Measurements from ENCODE around the gene TTLL8. TPM values are rescaled to one million over a fixed set of nuclear protein-coding genes. Genes with fewer than 3 reads are reported as not detected.

TTLL8 gene
- total RNA-seq, 1 experiment from 2014 or later: not detected

- DNase-seq (ENCODE audit: low read depth, low spot score): no peak
- no peaks in the 10 kb centered on the region for H3K27me3 ChIP-seq (ENCODE audit: insufficient read depth, low read length)
- ATAC-seq: no peak
- no peaks in the 10 kb centered on the region for H3K79me2 ChIP-seq (ENCODE audit: insufficient read depth, low read length)
- BruUV-seq (replicated peaks): no TSS peak
- ChIA-PET RAD21 (ENCODE audit: low non-redundant PET in 1 of 2, low total read pairs in 2 of 2, uncharacterized antibody in 2 of 2, unreplicated experiment in 2 of 2) (no interaction called here), POLR2A (no interaction called here), CTCF (no interaction called here)
- no peaks in the 10 kb centered on the region for H3K9me2 ChIP-seq (ENCODE audit: insufficient read depth)
- H2AFZ ChIP-seq (ENCODE audit: low read depth, low read length, poor library complexity, severe bottlenecking): no peak overlapping the region
- H3K4me3 ChIP-seq (replicated peaks in 1 of 2; ENCODE audit: low read depth in 1 of 2, low read length in 2 of 2): no peak overlapping the region
- no peak overlapping the region for H3K9ac ChIP-seq (ENCODE audit: low read length)
- intact Hi-C loops (cut with micrococcal nuclease): no loop called here
- H3K4me2 ChIP-seq (ENCODE audit: low read length): no peak overlapping the region
- H3K27ac ChIP-seq (ENCODE audit: low read depth, low read length): no peak overlapping the region
- no peaks in the 10 kb centered on the region for H3K4me1 ChIP-seq (ENCODE audit: control insufficient read depth in 1 of 2, insufficient read depth in 2 of 2, low read length in 2 of 2)
- TF ChIP-seq YY1 (IDR thresholded peaks at IDR 0.05; ENCODE audit: extremely low read depth, insufficient replicate concordance, low read depth, low read length): no peak
- no peak for TF ChIP-seq JUND (IDR thresholded peaks at IDR 0.05)
- no peak for TF ChIP-seq ZNF274 (IDR thresholded peaks at IDR 0.05; ENCODE audit: low read depth, low read length)
- no peak for TF ChIP-seq FOSL1 (IDR thresholded peaks at IDR 0.05; ENCODE audit: low read depth)
- TF ChIP-seq CEBPB (IDR thresholded peaks at IDR 0.05; ENCODE audit: low read depth): no peak
- TF ChIP-seq RAD21 (IDR thresholded peaks at IDR 0.05; ENCODE audit: low read depth): no peak
- no peak for TF ChIP-seq EZH2 (IDR thresholded peaks at IDR 0.05)
- TF ChIP-seq ZBTB33 (IDR thresholded peaks at IDR 0.05; ENCODE audit: extremely low read depth, insufficient replicate concordance, low read length): no peak
- TF ChIP-seq, protein P1, sequence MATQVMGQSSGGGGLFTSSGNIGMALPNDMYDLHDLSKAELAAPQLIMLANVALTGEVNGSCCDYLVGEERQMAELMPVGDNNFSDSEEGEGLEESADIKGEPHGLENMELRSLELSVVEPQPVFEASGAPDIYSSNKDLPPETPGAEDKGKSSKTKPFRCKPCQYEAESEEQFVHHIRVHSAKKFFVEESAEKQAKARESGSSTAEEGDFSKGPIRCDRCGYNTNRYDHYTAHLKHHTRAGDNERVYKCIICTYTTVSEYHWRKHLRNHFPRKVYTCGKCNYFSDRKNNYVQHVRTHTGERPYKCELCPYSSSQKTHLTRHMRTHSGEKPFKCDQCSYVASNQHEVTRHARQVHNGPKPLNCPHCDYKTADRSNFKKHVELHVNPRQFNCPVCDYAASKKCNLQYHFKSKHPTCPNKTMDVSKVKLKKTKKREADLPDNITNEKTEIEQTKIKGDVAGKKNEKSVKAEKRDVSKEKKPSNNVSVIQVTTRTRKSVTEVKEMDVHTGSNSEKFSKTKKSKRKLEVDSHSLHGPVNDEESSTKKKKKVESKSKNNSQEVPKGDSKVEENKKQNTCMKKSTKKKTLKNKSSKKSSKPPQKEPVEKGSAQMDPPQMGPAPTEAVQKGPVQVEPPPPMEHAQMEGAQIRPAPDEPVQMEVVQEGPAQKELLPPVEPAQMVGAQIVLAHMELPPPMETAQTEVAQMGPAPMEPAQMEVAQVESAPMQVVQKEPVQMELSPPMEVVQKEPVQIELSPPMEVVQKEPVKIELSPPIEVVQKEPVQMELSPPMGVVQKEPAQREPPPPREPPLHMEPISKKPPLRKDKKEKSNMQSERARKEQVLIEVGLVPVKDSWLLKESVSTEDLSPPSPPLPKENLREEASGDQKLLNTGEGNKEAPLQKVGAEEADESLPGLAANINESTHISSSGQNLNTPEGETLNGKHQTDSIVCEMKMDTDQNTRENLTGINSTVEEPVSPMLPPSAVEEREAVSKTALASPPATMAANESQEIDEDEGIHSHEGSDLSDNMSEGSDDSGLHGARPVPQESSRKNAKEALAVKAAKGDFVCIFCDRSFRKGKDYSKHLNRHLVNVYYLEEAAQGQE (IDR thresholded peaks at IDR 0.05; ENCODE audit: low read depth): no peak
- no peak for TF ChIP-seq POLR2AphosphoS5 (IDR thresholded peaks at IDR 0.05; ENCODE audit: low read depth, low read length)
- TF ChIP-seq EGR1 (IDR thresholded peaks at IDR 0.05; ENCODE audit: low read depth): no peak
- TF ChIP-seq ELF1 (IDR thresholded peaks at IDR 0.05; ENCODE audit: borderline replicate concordance, low read depth): no peak
- no peak for TF ChIP-seq SIN3A (IDR thresholded peaks at IDR 0.05; ENCODE audit: low read depth)
- TF ChIP-seq EZH2phosphoT487 (IDR thresholded peaks at IDR 0.05; ENCODE audit: borderline replicate concordance): no peak
- TF ChIP-seq SRF (IDR thresholded peaks at IDR 0.05; ENCODE audit: low read depth): no peak
- H3K9me3 ChIP-seq (ENCODE audit: control insufficient read depth in 1 of 2, insufficient read depth in 1 of 2, low read depth in 1 of 2, low read length in 2 of 2): no peaks in the 10 kb centered on the region
- H4K20me1 ChIP-seq (ENCODE audit: insufficient read depth): no peaks in the 10 kb centered on the region
- no peaks in the 10 kb centered on the region for H3K36me3 ChIP-seq (ENCODE audit: control insufficient read depth in 1 of 2, insufficient read depth in 2 of 2, low read length in 2 of 2)
Observed at GRCh38 chr22:50092342-50092741, 34.2 kb upstream of the TTLL8 start.

Data from HCT116 (cell line).